OCI-LY1 (cell line): ENCODE measurements around the gene MEDAG.

Experiments
- H2AFZ ChIP-seq: fragments of 200-600 bp; sonication (generic), shearing (Covaris generic); 2 replicates; pipeline ENCODE4 v1.6.0; 2014; ENCODE audit warnings: antibody characterized with exemption, mild to moderate bottlenecking, low read length
- H3F3A ChIP-seq: fragments of 200-600 bp; sonication (generic), shearing (Covaris generic); 2 replicates; pipeline ENCODE4 v1.6.0; 2014; ENCODE audit warnings: mild to moderate bottlenecking, antibody characterized with exemption, low read length, moderate library complexity; ENCODE audit not compliant: insufficient read depth
- H3K27ac ChIP-seq: fragments of 200-600 bp; sonication (generic); 2 replicates; pipeline ENCODE4 v1.5.1; 2014; ENCODE audit warnings: low read length, mixed run types, mild to moderate bottlenecking, low read depth; ENCODE audit not compliant: poor library complexity, severe bottlenecking
- H3K27me3 ChIP-seq: fragments of 200-600 bp; sonication (generic); 2 replicates; pipeline ENCODE4 v1.6.0; 2014; ENCODE audit warnings: antibody characterized with exemption, mild to moderate bottlenecking, low read length, moderate library complexity; ENCODE audit not compliant: insufficient read depth
- H3K36me3 ChIP-seq: fragments of 200-600 bp; sonication (generic); 2 replicates; pipeline ENCODE4 v1.6.1; 2014; ENCODE audit warnings: mild to moderate bottlenecking, antibody characterized with exemption, low read length, moderate library complexity, mixed read lengths; ENCODE audit not compliant: insufficient read depth
- H3K4me1 ChIP-seq: fragments of 200-600 bp; sonication (generic); 2 replicates; pipeline ENCODE4 v1.5.1; 2014; ENCODE audit warnings: mild to moderate bottlenecking, low read length, moderate library complexity; ENCODE audit not compliant: insufficient read depth, severe bottlenecking
- H3K4me2 ChIP-seq: fragments of 200-600 bp; sonication (generic), shearing (Covaris generic); 2 replicates; pipeline ENCODE4 v1.6.1; 2014; ENCODE audit warnings: low read length
- H3K4me3 ChIP-seq: fragments of 200-600 bp; sonication (generic); 2 replicates; pipeline ENCODE4 v1.5.1; 2014; ENCODE audit warnings: low read length, low read depth, mild to moderate bottlenecking, mixed read lengths; ENCODE audit not compliant: poor library complexity, severe bottlenecking
- H3K79me2 ChIP-seq: fragments of 200-600 bp; shearing (Covaris generic); 2 replicates; pipeline ENCODE4 v1.6.1; 2016; ENCODE audit warnings: mixed run types, low read length, mixed read lengths; ENCODE audit not compliant: insufficient read depth
- H3K9ac ChIP-seq: fragments of 200-600 bp; sonication (generic), shearing (Covaris generic); 2 replicates; pipeline ENCODE4 v1.6.1; 2014; ENCODE audit warnings: mild to moderate bottlenecking, low read length, mixed read lengths
- H3K9me2 ChIP-seq: fragments of 200-600 bp; sonication (generic), shearing (Covaris generic); 2 replicates; pipeline ENCODE4 v1.6.1; 2014; ENCODE audit warnings: low read depth, mild to moderate bottlenecking, low read length, mixed read lengths
- H3K9me3 ChIP-seq: fragments of 200-600 bp; shearing (Covaris generic); 2 replicates; pipeline ENCODE4 v1.6.1; 2014; ENCODE audit warnings: low read length, mixed read lengths
- H4K20me1 ChIP-seq: fragments of 200-600 bp; sonication (generic), shearing (Covaris generic); 2 replicates; pipeline ENCODE4 v1.6.0; 2016; ENCODE audit warnings: mild to moderate bottlenecking, low read length; ENCODE audit not compliant: insufficient read depth
- EZH2 ChIP-seq: fragments of 200-600 bp; sonication (generic), shearing (Covaris generic); IDR thresholded peaks from 2 replicates; pipeline ENCODE4 v1.8.0; 2017; ENCODE audit warnings: borderline replicate concordance, mixed run types, mild to moderate bottlenecking, antibody characterized with exemption, low read length, moderate library complexity, mixed read lengths
- TF ChIP-seq, protein P1 (sequence below): fragments of 200-600 bp; sonication (generic), shearing (Covaris generic); IDR thresholded peaks from 2 replicates; pipeline ENCODE4 v1.5.1; 2017; ENCODE audit warnings: mild to moderate bottlenecking, antibody characterized with exemption, low read length, moderate library complexity, mixed read lengths

MEDAG gene

DNA sequence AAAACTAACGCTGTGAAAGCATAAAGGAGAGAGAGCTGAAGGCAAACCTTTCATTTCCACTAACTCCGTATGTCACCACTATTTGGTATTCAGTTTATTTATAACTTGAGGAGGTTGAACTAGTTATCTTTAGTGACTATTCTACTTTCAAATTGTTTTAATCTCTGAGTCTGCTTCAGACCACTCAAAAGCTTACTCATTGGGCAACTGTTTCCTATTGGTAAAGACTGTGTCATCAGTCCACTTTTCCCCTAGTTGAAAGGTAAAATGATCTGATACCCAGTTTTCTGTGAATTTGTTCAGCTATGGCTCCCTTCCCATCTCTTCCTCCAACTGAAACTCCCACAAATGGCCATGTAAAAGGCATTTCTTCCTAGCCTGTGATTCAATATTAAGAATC is 65.5 kb downstream of the MEDAG start:
- no peaks in the 10 kb centered on the region for H3K27me3 ChIP-seq
- no peaks in the 10 kb centered on the region for H3K36me3 ChIP-seq
- no peak overlapping the region for H3K4me2 ChIP-seq
- TF ChIP-seq EZH2, result no peak
- TF ChIP-seq, protein P1, sequence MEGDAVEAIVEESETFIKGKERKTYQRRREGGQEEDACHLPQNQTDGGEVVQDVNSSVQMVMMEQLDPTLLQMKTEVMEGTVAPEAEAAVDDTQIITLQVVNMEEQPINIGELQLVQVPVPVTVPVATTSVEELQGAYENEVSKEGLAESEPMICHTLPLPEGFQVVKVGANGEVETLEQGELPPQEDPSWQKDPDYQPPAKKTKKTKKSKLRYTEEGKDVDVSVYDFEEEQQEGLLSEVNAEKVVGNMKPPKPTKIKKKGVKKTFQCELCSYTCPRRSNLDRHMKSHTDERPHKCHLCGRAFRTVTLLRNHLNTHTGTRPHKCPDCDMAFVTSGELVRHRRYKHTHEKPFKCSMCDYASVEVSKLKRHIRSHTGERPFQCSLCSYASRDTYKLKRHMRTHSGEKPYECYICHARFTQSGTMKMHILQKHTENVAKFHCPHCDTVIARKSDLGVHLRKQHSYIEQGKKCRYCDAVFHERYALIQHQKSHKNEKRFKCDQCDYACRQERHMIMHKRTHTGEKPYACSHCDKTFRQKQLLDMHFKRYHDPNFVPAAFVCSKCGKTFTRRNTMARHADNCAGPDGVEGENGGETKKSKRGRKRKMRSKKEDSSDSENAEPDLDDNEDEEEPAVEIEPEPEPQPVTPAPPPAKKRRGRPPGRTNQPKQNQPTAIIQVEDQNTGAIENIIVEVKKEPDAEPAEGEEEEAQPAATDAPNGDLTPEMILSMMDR, result no peak
- H3K27ac ChIP-seq, result no peak overlapping the region
- H3K79me2 ChIP-seq, result no peaks in the 10 kb centered on the region
- no peaks in the 10 kb centered on the region for H4K20me1 ChIP-seq
- H3K4me3 ChIP-seq, result no peak overlapping the region
- H3K9me2 ChIP-seq, result no peaks in the 10 kb centered on the region
- H3K9me3 ChIP-seq, result no peaks in the 10 kb centered on the region
- H2AFZ ChIP-seq, result no peak overlapping the region
- no peaks in the 10 kb centered on the region for H3F3A ChIP-seq
- H3K9ac ChIP-seq, result no peak overlapping the region
- H3K4me1 ChIP-seq, result no peaks in the 10 kb centered on the region

DNA sequence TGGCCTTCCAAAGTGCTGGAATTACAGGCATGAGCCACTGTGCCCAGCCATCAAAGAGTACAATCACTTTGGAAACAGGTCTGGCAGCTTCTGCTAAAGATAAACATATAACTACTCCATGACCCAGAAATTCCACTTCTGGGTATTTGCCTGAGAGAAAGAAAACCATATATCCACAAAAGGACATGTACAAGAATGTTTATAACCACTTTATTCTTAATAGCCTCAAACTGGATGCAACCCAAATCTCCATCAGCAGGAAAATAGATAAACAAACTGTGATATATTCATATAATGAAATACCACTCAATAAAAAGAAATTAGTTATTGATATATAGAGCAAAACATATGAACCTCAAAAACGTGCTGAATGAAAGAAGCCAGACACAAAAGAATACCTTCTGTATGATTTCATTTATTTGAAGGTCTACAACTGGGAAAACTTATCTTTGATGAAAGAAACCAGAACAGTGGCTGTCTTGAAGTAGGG is 66.9 kb downstream of the MEDAG start:
- Histone ChIP-seq H3K9me3 (no peaks in the 10 kb centered on the region), H3K36me3 (no peaks in the 10 kb centered on the region), H2AFZ (no peak overlapping the region), H3K4me2 (no peak overlapping the region), H3K27ac (no peak overlapping the region), H3K4me1 (no peaks in the 10 kb centered on the region), H3K79me2 (no peaks in the 10 kb centered on the region), H4K20me1 (no peaks in the 10 kb centered on the region), H3F3A (no peaks in the 10 kb centered on the region), H3K4me3 (no peak overlapping the region), H3K27me3 (no peaks in the 10 kb centered on the region), H3K9ac (no peak overlapping the region), H3K9me2 (no peaks in the 10 kb centered on the region)
- TF ChIP-seq, protein P1, result no peak
- TF ChIP-seq EZH2, result no peak

DNA sequence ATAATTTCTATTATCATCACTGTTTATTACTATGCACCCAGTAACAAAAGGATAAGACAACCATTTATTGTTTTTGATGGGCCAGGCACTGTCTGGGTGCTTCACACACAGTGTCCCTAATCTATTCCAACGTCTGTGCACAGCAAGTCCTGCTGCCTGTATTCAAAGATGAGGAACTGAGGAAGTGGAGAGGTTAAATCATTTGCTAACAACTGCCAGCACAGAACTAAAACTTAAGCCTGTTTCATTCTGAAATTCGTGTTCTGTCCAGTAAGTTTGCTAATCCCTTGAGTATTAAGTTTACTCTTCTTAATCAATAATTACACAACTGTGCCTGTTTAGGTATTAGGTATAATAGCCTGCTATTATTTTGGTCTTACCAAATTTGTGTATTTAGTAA is 68.3 kb downstream of the MEDAG start:
- Histone ChIP-seq H3K9me3 (no peaks in the 10 kb centered on the region), H3K4me2 (no peak overlapping the region), H2AFZ (no peak overlapping the region), H3K9me2 (no peaks in the 10 kb centered on the region), H3K27me3 (no peaks in the 10 kb centered on the region), H3K36me3 (no peaks in the 10 kb centered on the region), H3F3A (no peaks in the 10 kb centered on the region), H3K79me2 (no peaks in the 10 kb centered on the region), H3K4me3 (no peak overlapping the region), H3K4me1 (no peaks in the 10 kb centered on the region), H3K27ac (no peak overlapping the region), H4K20me1 (no peaks in the 10 kb centered on the region), H3K9ac (no peak overlapping the region)
- TF ChIP-seq EZH2, result no peak
- TF ChIP-seq, protein P1, result no peak
